Neural progenitor cell (in vitro differentiated cells): Measurements from ENCODE around the gene THAP9. TPM values are rescaled to one million over a fixed set of nuclear protein-coding genes. Genes with fewer than 3 reads are reported as not detected.

ENCODE experiments used
- DNase-seq: peaks from one replicate; pipeline ENCODE4 v3.0.0-alpha.2; 2016; ENCODE audit warnings: low spot score
- H2AFZ ChIP-seq: fragments of 200-600 bp; sonication (generic); replicated peaks from 2 replicates; pipeline ENCODE4 v1.6.1; 2016; ENCODE audit warnings: antibody characterized with exemption
- H3F3A ChIP-seq: fragments of 200-600 bp; sonication (generic); 2 replicates; pipeline ENCODE4 v1.6.1; 2016; ENCODE audit warnings: antibody characterized with exemption, low read depth
- H3K27ac ChIP-seq: fragments of 200-600 bp; sonication (generic); 2 replicates; pipeline ENCODE4 v1.5.1; 2016; ENCODE audit warnings: mild to moderate bottlenecking
- H3K27me3 ChIP-seq: fragments of 200-600 bp; sonication (generic); 2 replicates; pipeline ENCODE4 v1.6.1; 2016; ENCODE audit warnings: mild to moderate bottlenecking, moderate library complexity
- H3K36me3 ChIP-seq: fragments of 200-600 bp; sonication (generic); 2 replicates; pipeline ENCODE4 v1.5.1; 2016
- H3K4me1 ChIP-seq: fragments of 200-600 bp; sonication (generic); 2 replicates; pipeline ENCODE4 v1.6.1; 2016; ENCODE audit warnings: mixed run types
- H3K4me2 ChIP-seq: fragments of 200-600 bp; sonication (generic); 2 replicates; pipeline ENCODE4 v1.6.1; 2016
- H3K4me3 ChIP-seq: fragments of 200-600 bp; sonication (generic); 2 replicates; pipeline ENCODE4 v1.5.1; 2016
- H3K79me2 ChIP-seq: fragments of 200-600 bp; sonication (generic); 2 replicates; pipeline ENCODE4 v1.6.1; 2016; ENCODE audit warnings: low read depth
- H3K9ac ChIP-seq: fragments of 200-600 bp; sonication (generic); 2 replicates; pipeline ENCODE4 v1.6.1; 2016
- H3K9me3 ChIP-seq: fragments of 200-600 bp; sonication (generic); 2 replicates; pipeline ENCODE4 v1.5.1; 2016; ENCODE audit warnings: low read depth
- H4K20me1 ChIP-seq: fragments of 200-600 bp; sonication (generic); 2 replicates; pipeline ENCODE4 v1.6.1; 2016; ENCODE audit warnings: low read depth
- H3K27ac Mint-ChIP-seq: 3 replicates; pipeline ENCODE4 v1.8.0; 2021; ENCODE audit warnings: mixed read lengths
- H3K27me3 Mint-ChIP-seq: 2 replicates; pipeline ENCODE4 v1.8.0; 2022; ENCODE audit warnings: low read depth, mild to moderate bottlenecking, inconsistent platforms, moderate library complexity, mixed read lengths; ENCODE audit not compliant: insufficient read depth
- H3K36me3 Mint-ChIP-seq: 3 replicates; pipeline ENCODE4 v1.8.0; 2021; ENCODE audit warnings: mixed read lengths
- H3K4me1 Mint-ChIP-seq: 3 replicates; pipeline ENCODE4 v1.8.0; 2021; ENCODE audit warnings: mixed read lengths
- H3K4me3 Mint-ChIP-seq: 3 replicates; pipeline ENCODE4 v1.8.0; 2021; ENCODE audit warnings: mild to moderate bottlenecking, moderate library complexity, mixed read lengths
- H3K9me3 Mint-ChIP-seq: 3 replicates; pipeline ENCODE4 v1.8.0; 2020; ENCODE audit warnings: mixed read lengths
- CTCF ChIP-seq: fragments of 200-600 bp; sonication (generic); IDR thresholded peaks from 2 replicates; pipeline ENCODE4 v1.5.1; 2017; ENCODE audit warnings: antibody characterized with exemption, mild to moderate bottlenecking
- EZH2 ChIP-seq: fragments of 200-600 bp; sonication (generic); IDR thresholded peaks from 2 replicates; pipeline ENCODE4 v1.6.1; 2017; ENCODE audit warnings: antibody characterized with exemption, mild to moderate bottlenecking, moderate library complexity
- EZH2phosphoT487 ChIP-seq: fragments of 200-600 bp; sonication (generic); IDR thresholded peaks from 2 replicates; pipeline ENCODE4 v1.6.1; 2017; ENCODE audit warnings: antibody characterized with exemption
- total RNA-seq: library from RNA; depleted of rRNA; stranded (reverse); fragments of >200 nt; gene quantifications from 2 replicates; pipeline ENCODE4 v1.2.3, GENCODE V29; 2015; ENCODE audit warnings: low replicate concordance

THAP9 gene
- total RNA-seq, 1 donor from 2014 or later = 78.7 TPM

DNA sequence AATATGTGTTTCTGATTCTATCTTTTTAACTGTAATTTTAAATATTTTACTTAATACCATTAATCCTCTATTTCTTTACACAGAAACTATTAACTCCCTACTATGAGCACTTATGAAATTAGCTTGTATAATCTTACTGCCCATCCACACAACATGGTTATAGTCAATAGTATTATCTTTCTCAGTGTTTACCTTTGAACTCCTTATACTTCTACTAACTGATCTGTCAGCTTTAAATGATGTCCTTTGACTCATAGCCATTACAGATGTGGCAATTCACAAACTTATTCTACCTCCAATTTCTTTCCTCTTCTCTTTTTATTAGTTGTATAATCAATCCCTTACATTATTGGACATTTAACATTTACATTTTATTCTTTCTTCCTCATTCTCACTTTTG, 15.1 kb upstream of the THAP9 start:
- Histone ChIP-seq H3K27ac (no peak overlapping the region), H3K79me2 (peaks cover 98% of the 10 kb centered on the region), H3F3A (peaks cover 1% of the 10 kb centered on the region), H3K9ac (no peak overlapping the region), H3K36me3 (no peaks in the 10 kb centered on the region), H3K4me2 (no peak overlapping the region), H4K20me1 (peaks cover 33% of the 10 kb centered on the region), H3K9me3 (no peaks in the 10 kb centered on the region), H3K4me3 (no peak overlapping the region), H2AFZ (no peak overlapping the region), H3K27me3 (no peaks in the 10 kb centered on the region), H3K4me1 (no peaks in the 10 kb centered on the region)
- peaks cover 19% of the 10 kb centered on the region for H3K36me3 Mint-ChIP-seq
- DNase-seq = no peak
- H3K4me3 Mint-ChIP-seq = no peak overlapping the region
- H3K27me3 Mint-ChIP-seq = peaks cover under 1% of the 10 kb centered on the region
- no peaks in the 10 kb centered on the region for H3K9me3 Mint-ChIP-seq
- H3K4me1 Mint-ChIP-seq = peaks cover 13% of the 10 kb centered on the region
- TF ChIP-seq EZH2 (no peak), CTCF (no peak), EZH2phosphoT487 (no peak)
- H3K27ac Mint-ChIP-seq = no peak overlapping the region

DNA sequence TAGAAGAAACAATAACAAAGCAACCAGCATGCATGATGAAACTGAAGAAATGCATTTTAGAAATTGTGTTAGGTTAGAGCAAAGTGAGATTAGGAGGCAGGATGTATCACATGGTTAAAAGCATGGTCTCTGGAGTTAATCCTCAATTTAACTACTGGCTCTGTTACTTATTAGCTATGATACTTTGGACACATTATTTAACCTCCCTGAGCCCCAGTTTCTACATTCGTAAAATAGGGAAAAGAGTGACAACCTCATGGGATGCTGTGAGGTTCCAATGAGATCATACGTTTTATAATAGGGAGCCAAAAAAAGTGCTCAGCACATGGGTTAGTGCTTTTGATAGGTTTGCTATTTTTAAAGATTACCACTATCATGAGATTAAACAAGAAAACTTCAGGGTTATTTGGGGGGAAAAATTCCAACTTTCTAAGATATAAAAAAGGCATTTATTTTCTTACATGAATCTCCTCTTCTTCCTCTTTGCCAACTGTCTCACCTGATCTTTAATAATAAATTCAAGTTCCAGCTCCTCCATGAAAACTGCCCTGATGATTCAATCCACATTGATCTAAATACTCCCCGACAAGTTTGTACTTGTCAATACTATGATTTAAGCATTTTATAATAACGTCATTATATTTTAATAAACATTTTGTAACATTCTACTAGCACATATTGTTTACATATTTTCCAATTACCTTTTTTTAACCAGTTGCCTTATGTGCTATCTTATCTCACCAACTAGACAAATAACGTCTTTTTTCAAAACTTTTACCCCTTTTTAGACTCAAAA, 14.2 kb upstream of the THAP9 start:
- peaks cover 94% of the 10 kb centered on the region for H3K79me2 ChIP-seq
- H3K4me1 ChIP-seq = no peaks in the 10 kb centered on the region
- TF ChIP-seq EZH2 = no peak
- TF ChIP-seq EZH2phosphoT487 = no peak
- no peak for TF ChIP-seq CTCF
- no peak overlapping the region for H3K4me3 ChIP-seq
- Mint-ChIP-seq H3K9me3 (no peaks in the 10 kb centered on the region), H3K4me3 (no peak overlapping the region), H3K4me1 (peaks cover 13% of the 10 kb centered on the region), H3K27me3 (peaks cover 2% of the 10 kb centered on the region), H3K27ac (no peak overlapping the region), H3K36me3 (peaks cover 15% of the 10 kb centered on the region)
- peaks cover 9% of the 10 kb centered on the region for H3F3A ChIP-seq
- no peaks in the 10 kb centered on the region for H3K9me3 ChIP-seq
- no peaks in the 10 kb centered on the region for H3K27me3 ChIP-seq
- H3K36me3 ChIP-seq = no peaks in the 10 kb centered on the region
- no peak overlapping the region for H3K4me2 ChIP-seq
- H3K27ac ChIP-seq = no peak overlapping the region
- H4K20me1 ChIP-seq = peaks cover 33% of the 10 kb centered on the region
- H2AFZ ChIP-seq = no peak overlapping the region
- DNase-seq = no peak
- no peak overlapping the region for H3K9ac ChIP-seq

DNA sequence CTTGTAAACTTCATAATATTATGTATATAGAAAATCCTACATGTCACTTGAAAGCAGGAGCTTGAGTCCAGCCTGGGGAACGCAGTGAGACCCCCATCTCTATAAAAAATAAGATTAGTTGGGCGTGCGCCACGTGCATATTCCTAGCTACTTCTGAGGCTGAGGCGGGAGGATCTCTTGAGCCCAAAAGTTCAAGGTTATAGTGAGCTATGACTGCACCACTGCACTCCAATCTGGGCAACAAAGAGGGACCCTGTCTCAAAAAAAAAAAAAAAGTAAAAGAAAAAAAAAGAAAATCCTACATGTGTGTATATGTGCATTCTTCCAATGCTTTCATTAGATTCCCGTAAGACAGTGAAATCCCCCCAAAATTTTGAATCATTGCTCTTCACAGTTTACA, 11.2 kb upstream of the THAP9 start:
- Histone ChIP-seq H3K9me3 (no peaks in the 10 kb centered on the region), H2AFZ (no peak overlapping the region), H3K4me3 (peak overlapping the region; percentile 84), H4K20me1 (peaks cover 42% of the 10 kb centered on the region), H3K27me3 (no peaks in the 10 kb centered on the region), H3K4me2 (peak overlapping the region; percentile 83), H3K4me1 (peaks cover 3% of the 10 kb centered on the region), H3K9ac (no peak overlapping the region), H3K27ac (no peak overlapping the region), H3K36me3 (peaks cover 3% of the 10 kb centered on the region), H3F3A (peaks cover 39% of the 10 kb centered on the region), H3K79me2 (peaks cover 93% of the 10 kb centered on the region)
- peaks cover 31% of the 10 kb centered on the region for H3K4me1 Mint-ChIP-seq
- peaks cover 11% of the 10 kb centered on the region for H3K36me3 Mint-ChIP-seq
- DNase-seq = no peak
- H3K9me3 Mint-ChIP-seq = no peaks in the 10 kb centered on the region
- H3K27me3 Mint-ChIP-seq = peaks cover 2% of the 10 kb centered on the region
- no peak overlapping the region for H3K27ac Mint-ChIP-seq
- H3K4me3 Mint-ChIP-seq = peak overlapping the region; percentile 99
- TF ChIP-seq EZH2 (no peak), EZH2phosphoT487 (no peak), CTCF (no peak)
